PFSK-1 (cell line): ENCODE measurements around the gene TENT4A.

Experiments
- FOXP2 ChIP-seq: optimal IDR thresholded peaks from 2 replicates; pipeline ENCODE3; 2011; ENCODE audit warnings: borderline replicate concordance, control low read depth, inconsistent platforms; ENCODE audit not compliant: insufficient read depth; ENCODE audit errors: extremely low read length, extremely low read depth
- POLR2AphosphoS5 ChIP-seq: IDR thresholded peaks from 2 replicates; pipeline ENCODE4 v1.6.1; 2012; ENCODE audit warnings: low read depth, mild to moderate bottlenecking, control low read depth, low read length, moderate library complexity
- SIN3A ChIP-seq: IDR thresholded peaks from 2 replicates; pipeline ENCODE4 v1.6.1; 2012; ENCODE audit warnings: mild to moderate bottlenecking, low read length, moderate library complexity, borderline replicate concordance; ENCODE audit not compliant: insufficient read depth
- TAF1 ChIP-seq: IDR thresholded peaks from 2 replicates; pipeline ENCODE4 v1.6.1; 2012; ENCODE audit warnings: low read length, control low read depth, borderline replicate concordance; ENCODE audit not compliant: insufficient read depth
- TF ChIP-seq, protein P1 (sequence below), 2 experiments: IDR thresholded peaks; 2 replicates each; pipeline versions ENCODE4 v1.6.1 to v1.8.0; 2011 to 2012; ENCODE audit warnings: low read depth in 2 of 2, low read length in 2 of 2, control low read depth in 1 of 2, inconsistent platforms in 1 of 2, mild to moderate bottlenecking in 1 of 2, moderate library complexity in 1 of 2; ENCODE audit not compliant: insufficient read depth in 1 of 2

The TENT4A gene

GRCh38 chr5:6805841-6806240, 92.6 kb downstream of the TENT4A start:
- TF ChIP-seq TAF1 (no peak), SIN3A (no peak), POLR2AphosphoS5 (no peak), FOXP2 (no peak)
- TF ChIP-seq, protein P1, sequence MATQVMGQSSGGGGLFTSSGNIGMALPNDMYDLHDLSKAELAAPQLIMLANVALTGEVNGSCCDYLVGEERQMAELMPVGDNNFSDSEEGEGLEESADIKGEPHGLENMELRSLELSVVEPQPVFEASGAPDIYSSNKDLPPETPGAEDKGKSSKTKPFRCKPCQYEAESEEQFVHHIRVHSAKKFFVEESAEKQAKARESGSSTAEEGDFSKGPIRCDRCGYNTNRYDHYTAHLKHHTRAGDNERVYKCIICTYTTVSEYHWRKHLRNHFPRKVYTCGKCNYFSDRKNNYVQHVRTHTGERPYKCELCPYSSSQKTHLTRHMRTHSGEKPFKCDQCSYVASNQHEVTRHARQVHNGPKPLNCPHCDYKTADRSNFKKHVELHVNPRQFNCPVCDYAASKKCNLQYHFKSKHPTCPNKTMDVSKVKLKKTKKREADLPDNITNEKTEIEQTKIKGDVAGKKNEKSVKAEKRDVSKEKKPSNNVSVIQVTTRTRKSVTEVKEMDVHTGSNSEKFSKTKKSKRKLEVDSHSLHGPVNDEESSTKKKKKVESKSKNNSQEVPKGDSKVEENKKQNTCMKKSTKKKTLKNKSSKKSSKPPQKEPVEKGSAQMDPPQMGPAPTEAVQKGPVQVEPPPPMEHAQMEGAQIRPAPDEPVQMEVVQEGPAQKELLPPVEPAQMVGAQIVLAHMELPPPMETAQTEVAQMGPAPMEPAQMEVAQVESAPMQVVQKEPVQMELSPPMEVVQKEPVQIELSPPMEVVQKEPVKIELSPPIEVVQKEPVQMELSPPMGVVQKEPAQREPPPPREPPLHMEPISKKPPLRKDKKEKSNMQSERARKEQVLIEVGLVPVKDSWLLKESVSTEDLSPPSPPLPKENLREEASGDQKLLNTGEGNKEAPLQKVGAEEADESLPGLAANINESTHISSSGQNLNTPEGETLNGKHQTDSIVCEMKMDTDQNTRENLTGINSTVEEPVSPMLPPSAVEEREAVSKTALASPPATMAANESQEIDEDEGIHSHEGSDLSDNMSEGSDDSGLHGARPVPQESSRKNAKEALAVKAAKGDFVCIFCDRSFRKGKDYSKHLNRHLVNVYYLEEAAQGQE (IDR thresholded peaks at IDR 0.05; ENCODE audit: insufficient read depth in 1 of 2, low read depth in 2 of 2, low read length in 2 of 2) = no peak
